HG02884 (cell line): ENCODE results near the gene SOCS4.

Experiments
- ATAC-seq: cut with Tn5 transposase; IDR thresholded peaks from one replicate; pipeline ENCODE4 v1.9.1; 2021; ENCODE audit warnings: mild to moderate bottlenecking, moderate library complexity; ENCODE audit not compliant: unreplicated experiment

SOCS4 gene

GRCh38 chr14:55085060-55085660, 58.1 kb downstream of the SOCS4 start:
- ATAC-seq = no peak

GRCh38 chr14:55086938-55087337, 59.9 kb downstream of the SOCS4 start:
- no peak for ATAC-seq

- ATAC-seq = no peak
Observed at GRCh38 chr14:55088356-55088755, 61.3 kb downstream of the SOCS4 start.

- no peak for ATAC-seq
Observed at GRCh38 chr14:55092341-55092740, 65.3 kb downstream of the SOCS4 start.

- no peak for ATAC-seq
Observed at GRCh38 chr14:55094292-55095157, 67.5 kb downstream of the SOCS4 start.

GRCh38 chr14:55097881-55098560, 71.0 kb downstream of the SOCS4 start:
- peak; percentile 71 for ATAC-seq

- no peak for ATAC-seq
Observed at GRCh38 chr14:55098561-55098898, 71.5 kb downstream of the SOCS4 start.
